ENCODE data around the gene SBSN. TPM values are rescaled to one million over a fixed set of nuclear protein-coding genes. Genes with fewer than 3 reads are reported as not detected.

The SBSN gene, protein sequence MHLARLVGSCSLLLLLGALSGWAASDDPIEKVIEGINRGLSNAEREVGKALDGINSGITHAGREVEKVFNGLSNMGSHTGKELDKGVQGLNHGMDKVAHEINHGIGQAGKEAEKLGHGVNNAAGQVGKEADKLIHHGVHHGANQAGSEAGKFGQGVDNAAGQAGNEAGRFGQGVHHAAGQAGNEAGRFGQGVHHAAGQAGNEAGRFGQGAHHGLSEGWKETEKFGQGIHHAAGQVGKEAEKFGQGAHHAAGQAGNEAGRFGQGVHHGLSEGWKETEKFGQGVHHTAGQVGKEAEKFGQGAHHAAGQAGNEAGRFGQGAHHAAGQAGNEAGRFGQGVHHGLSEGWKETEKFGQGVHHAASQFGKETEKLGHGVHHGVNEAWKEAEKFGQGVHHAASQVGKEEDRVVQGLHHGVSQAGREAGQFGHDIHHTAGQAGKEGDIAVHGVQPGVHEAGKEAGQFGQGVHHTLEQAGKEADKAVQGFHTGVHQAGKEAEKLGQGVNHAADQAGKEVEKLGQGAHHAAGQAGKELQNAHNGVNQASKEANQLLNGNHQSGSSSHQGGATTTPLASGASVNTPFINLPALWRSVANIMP
- polyA plus RNA-seq (2013), result not detected

DNA sequence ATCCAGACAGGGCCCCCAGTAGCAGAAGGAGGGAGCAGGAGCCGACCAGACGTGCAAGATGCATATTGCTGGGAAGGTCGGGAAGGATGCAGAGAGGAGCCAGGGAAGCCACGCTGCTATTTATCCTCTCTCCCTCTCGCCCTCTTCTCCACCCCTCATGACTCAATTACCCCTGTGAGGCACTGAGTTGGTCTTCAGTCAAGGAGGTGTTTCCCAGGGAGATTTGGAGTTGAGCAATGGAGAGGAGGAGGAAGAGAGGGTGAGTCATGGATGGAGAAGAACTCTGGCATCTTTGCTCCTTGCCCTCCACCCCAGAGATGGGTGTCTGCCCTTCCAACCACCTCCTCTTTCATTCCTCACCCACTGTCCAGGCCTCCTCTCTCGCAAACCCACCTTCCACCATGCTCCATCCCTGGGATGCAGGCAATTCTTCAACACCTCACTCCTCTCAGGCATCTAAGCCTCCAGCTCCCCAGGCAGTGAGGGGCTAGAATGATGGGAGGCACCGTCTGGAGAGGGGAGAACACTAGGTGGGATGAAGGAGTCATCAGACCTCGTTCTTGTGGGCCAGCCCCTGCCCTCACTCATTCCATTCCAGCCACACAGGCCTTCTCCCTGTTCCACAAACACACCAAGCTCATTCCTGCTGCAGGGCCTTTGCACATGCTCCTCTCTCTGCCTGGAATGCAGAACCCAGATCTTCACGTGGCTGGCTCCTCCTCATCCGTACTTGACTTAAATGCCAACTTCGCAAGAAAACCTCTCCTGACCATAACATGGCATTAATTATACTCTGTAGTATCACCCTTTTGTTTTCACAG lies at the start of gene SBSN:
SBSN (minus strand) TSS at position 94 of the 821 bp plus-strand sequence; CDS start at position 64, 30 bp downstream.
- DNase-seq, result no peak
- Histone ChIP-seq H3K27me3 (replicated peaks in 2 of 5; ENCODE audit: control insufficient read depth in 4 of 5, insufficient read depth in 5 of 5, low read length in 4 of 5) (peaks cover 0 to 6% (median 0%) of the 10 kb centered on the region in 5 experiments), H3K9me3 (ENCODE audit: control extremely low read depth in 1 of 5, control insufficient read depth in 4 of 5, insufficient read depth in 2 of 5, low read depth in 1 of 5, low read length in 4 of 5) (no peaks in the 10 kb centered on the region), H3K4me3 (ENCODE audit: control insufficient read depth in 1 of 7, extremely low read depth in 1 of 7, insufficient read depth in 4 of 7, low read depth in 2 of 7, low read length in 6 of 7) (peak within 1 kb of the TSS in 1 of 7 experiments; percentile 26), H3K4me1 (ENCODE audit: control extremely low read depth in 1 of 4, control insufficient read depth in 4 of 4, insufficient read depth in 4 of 4, low read length in 3 of 4) (peaks cover 0 to 31% (median 24%) of the 10 kb centered on the region in 4 experiments), H3K36me3 (ENCODE audit: control insufficient read depth in 4 of 4, insufficient read depth in 4 of 4, low read length in 3 of 4) (no peaks in the 10 kb centered on the region), H3K27ac (ENCODE audit: insufficient read depth in 1 of 2, low read depth in 1 of 2, low read length in 2 of 2, poor library complexity in 1 of 2, severe bottlenecking in 2 of 2) (no peak within 1 kb of the TSS)
- POLR2A ChIA-PET, result interaction anchor here (0.6 kb wide), 1 partner anchor 15 kb away, joined by 5 read pairs; the partner anchor contains the start of gene DMKN
- 97% methylated on average over 3 of the region's 11 CpGs for WGBS (ENCODE audit: insufficient coverage)
- CTCF ChIA-PET, result interaction anchor here (1.0 to 2.6 kb wide), 3 partner anchors 18 to 24 kb away, joined by 3 to 9 read pairs (median 6); no protein-coding TSS in a partner anchor

- 71% methylated on average over 1 of the region's 1 CpG for WGBS (ENCODE audit: insufficient coverage)
- H3K27ac ChIP-seq (ENCODE audit: insufficient read depth in 1 of 2, low read depth in 1 of 2, low read length in 2 of 2, poor library complexity in 1 of 2, severe bottlenecking in 2 of 2), result no peak overlapping the region
- H3K4me3 ChIP-seq (ENCODE audit: control insufficient read depth in 1 of 7, extremely low read depth in 1 of 7, insufficient read depth in 4 of 7, low read depth in 2 of 7, low read length in 6 of 7), result no peak overlapping the region
- DNase-seq, result no peak
- H3K36me3 ChIP-seq (ENCODE audit: control insufficient read depth in 4 of 4, insufficient read depth in 4 of 4, low read length in 3 of 4), result no peaks in the 10 kb centered on the region
- no peaks in the 10 kb centered on the region for H3K4me1 ChIP-seq (ENCODE audit: control extremely low read depth in 1 of 4, control insufficient read depth in 4 of 4, insufficient read depth in 4 of 4, low read length in 3 of 4)
- CTCF ChIA-PET, result no interaction called here
- POLR2A ChIA-PET, result no interaction called here
- H3K9me3 ChIP-seq (ENCODE audit: control extremely low read depth in 1 of 5, control insufficient read depth in 4 of 5, insufficient read depth in 2 of 5, low read depth in 1 of 5, low read length in 4 of 5), result peaks cover 0 to 11% (median 6%) of the 10 kb centered on the region in 5 experiments
- peaks cover 0 to 11% (median 0%) of the 10 kb centered on the region in 5 experiments for H3K27me3 ChIP-seq (replicated peaks in 2 of 5; ENCODE audit: control insufficient read depth in 4 of 5, insufficient read depth in 5 of 5, low read length in 4 of 5)
These were observed 43.4 kb upstream of the SBSN start for GRCh38 chr19:35571406-35571965.

GRCh38 chr19:35569281-35569781 lies 41.2 kb upstream of the SBSN start:
- 93% methylated on average over 1 of the region's 5 CpGs for WGBS (ENCODE audit: insufficient coverage)
- Histone ChIP-seq H3K36me3 (ENCODE audit: control insufficient read depth in 4 of 4, insufficient read depth in 4 of 4, low read length in 3 of 4) (no peaks in the 10 kb centered on the region), H3K4me3 (ENCODE audit: control insufficient read depth in 1 of 7, extremely low read depth in 1 of 7, insufficient read depth in 4 of 7, low read depth in 2 of 7, low read length in 6 of 7) (no peak overlapping the region), H3K9me3 (ENCODE audit: control extremely low read depth in 1 of 5, control insufficient read depth in 4 of 5, insufficient read depth in 2 of 5, low read depth in 1 of 5, low read length in 4 of 5) (no peaks in the 10 kb centered on the region), H3K27ac (ENCODE audit: insufficient read depth in 1 of 2, low read depth in 1 of 2, low read length in 2 of 2, poor library complexity in 1 of 2, severe bottlenecking in 2 of 2) (no peak overlapping the region), H3K4me1 (ENCODE audit: control extremely low read depth in 1 of 4, control insufficient read depth in 4 of 4, insufficient read depth in 4 of 4, low read length in 3 of 4) (no peaks in the 10 kb centered on the region), H3K27me3 (replicated peaks in 2 of 5; ENCODE audit: control insufficient read depth in 4 of 5, insufficient read depth in 5 of 5, low read length in 4 of 5) (peaks cover 0 to 15% (median 0%) of the 10 kb centered on the region in 5 experiments)
- CTCF ChIA-PET, result no interaction called here
- POLR2A ChIA-PET, result no interaction called here
- no peak for DNase-seq

- H3K27me3 ChIP-seq (replicated peaks in 2 of 5; ENCODE audit: control insufficient read depth in 4 of 5, insufficient read depth in 5 of 5, low read length in 4 of 5), result peaks cover 0 to 27% (median 0%) of the 10 kb centered on the region in 5 experiments
- ChIA-PET CTCF (interaction anchor here (4.6 kb wide), 1 partner anchor 17 kb away, joined by 19 read pairs; no protein-coding TSS in a partner anchor), POLR2A (no interaction called here)
- no peak overlapping the region for H3K27ac ChIP-seq (ENCODE audit: insufficient read depth in 1 of 2, low read depth in 1 of 2, low read length in 2 of 2, poor library complexity in 1 of 2, severe bottlenecking in 2 of 2)
- H3K9me3 ChIP-seq (ENCODE audit: control extremely low read depth in 1 of 5, control insufficient read depth in 4 of 5, insufficient read depth in 2 of 5, low read depth in 1 of 5, low read length in 4 of 5), result no peaks in the 10 kb centered on the region
- no peak overlapping the region for H3K4me3 ChIP-seq (ENCODE audit: control insufficient read depth in 1 of 7, extremely low read depth in 1 of 7, insufficient read depth in 4 of 7, low read depth in 2 of 7, low read length in 6 of 7)
- 87% methylated on average over 6 of the region's 7 CpGs for WGBS (ENCODE audit: insufficient coverage)
- DNase-seq, result no peak
- H3K36me3 ChIP-seq (ENCODE audit: control insufficient read depth in 4 of 4, insufficient read depth in 4 of 4, low read length in 3 of 4), result no peaks in the 10 kb centered on the region
- no peaks in the 10 kb centered on the region for H3K4me1 ChIP-seq (ENCODE audit: control extremely low read depth in 1 of 4, control insufficient read depth in 4 of 4, insufficient read depth in 4 of 4, low read length in 3 of 4)
These were observed 38.6 kb upstream of the SBSN start for GRCh38 chr19:35566738-35567137.

DNA sequence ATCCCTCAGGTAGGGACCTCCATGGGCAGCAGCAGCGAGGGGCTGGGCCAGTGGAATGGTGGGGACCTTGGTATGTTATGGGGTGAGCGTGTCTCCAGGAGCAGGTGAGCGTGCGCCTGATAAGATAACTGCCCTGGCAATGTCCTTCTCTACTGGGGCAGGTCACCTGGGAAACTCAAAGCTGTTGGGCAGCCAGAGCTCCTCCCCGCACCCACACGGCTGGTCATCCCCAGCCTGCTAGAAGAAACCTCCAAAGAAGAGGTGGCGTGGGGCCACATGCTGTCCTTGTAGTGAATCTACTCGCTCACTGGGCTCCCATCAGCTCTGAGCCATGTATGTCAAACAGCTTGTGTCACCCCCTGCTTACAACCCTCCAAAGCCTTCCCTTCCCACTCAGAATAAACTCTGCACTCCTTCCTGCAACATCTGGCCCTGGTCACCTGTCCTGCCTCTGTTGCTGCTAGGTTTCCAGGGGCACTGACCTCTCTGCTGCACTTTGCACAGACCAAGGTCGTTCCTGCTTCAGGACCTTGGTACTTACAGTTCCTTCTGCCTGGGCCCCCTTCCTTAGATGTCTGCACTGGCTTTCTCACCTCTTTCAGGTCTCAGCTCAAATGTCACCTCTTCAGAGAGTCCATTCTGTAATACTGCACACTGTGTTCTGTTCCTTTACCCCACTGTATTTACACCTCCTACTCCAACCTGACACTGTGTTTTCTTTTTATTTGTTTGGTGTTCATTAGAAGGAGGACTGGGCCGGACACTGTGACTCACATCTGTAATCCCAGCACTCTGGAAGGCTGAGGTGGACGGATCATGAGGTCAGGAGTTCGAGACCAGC lies 37.1 kb upstream of the SBSN start:
- CTCF ChIA-PET, result interaction anchor here (0.9 to 4.6 kb wide), 2 partner anchors 16 to 25 kb away, joined by 3 to 19 read pairs; no protein-coding TSS in a partner anchor

More for the DNA sequence above, 37.1 kb upstream of the SBSN start:
- Histone ChIP-seq H3K9me3 (ENCODE audit: control extremely low read depth in 1 of 5, control insufficient read depth in 4 of 5, insufficient read depth in 2 of 5, low read depth in 1 of 5, low read length in 4 of 5) (no peaks in the 10 kb centered on the region), H3K4me3 (ENCODE audit: control insufficient read depth in 1 of 7, extremely low read depth in 1 of 7, insufficient read depth in 4 of 7, low read depth in 2 of 7, low read length in 6 of 7) (no peak overlapping the region), H3K27ac (ENCODE audit: insufficient read depth in 1 of 2, low read depth in 1 of 2, low read length in 2 of 2, poor library complexity in 1 of 2, severe bottlenecking in 2 of 2) (no peak overlapping the region), H3K27me3 (replicated peaks in 2 of 5; ENCODE audit: control insufficient read depth in 4 of 5, insufficient read depth in 5 of 5, low read length in 4 of 5) (peaks cover 0 to 33% (median 6%) of the 10 kb centered on the region in 5 experiments), H3K36me3 (ENCODE audit: control insufficient read depth in 4 of 4, insufficient read depth in 4 of 4, low read length in 3 of 4) (no peaks in the 10 kb centered on the region), H3K4me1 (ENCODE audit: control extremely low read depth in 1 of 4, control insufficient read depth in 4 of 4, insufficient read depth in 4 of 4, low read length in 3 of 4) (no peaks in the 10 kb centered on the region)
- POLR2A ChIA-PET, result no interaction called here
- 93% methylated on average over 9 of the region's 12 CpGs for WGBS (ENCODE audit: insufficient coverage)
- no peak for DNase-seq
